Psoas muscle (tissue), 8 donors: ENCODE measurements around the gene FEM1C. TPM values are rescaled to one million over a fixed set of nuclear protein-coding genes. Genes with fewer than 3 reads are reported as not detected.

Experiments
- ATAC-seq, 4 donors: fragments of 200-7000 bp; cut with Tn5 transposase; one replicate each; pipeline ENCODE4 v1.9.1; 2020; ENCODE audit warnings: moderate library complexity in 3 of 4, mild to moderate bottlenecking in 2 of 4
- DNase-seq, 2 donors: peaks; one replicate each; pipeline ENCODE4 v3.0.0-alpha.2; 2020
- H3K27ac ChIP-seq: fragments of 200-600 bp; one replicate; pipeline ENCODE4 v1.8.0; 2022
- H3K27me3 ChIP-seq, 3 donors: fragments of 200-600 bp in 1 of 3; one replicate each; pipeline versions ENCODE4 v1.6.1 to v1.8.0; 2013 to 2022; ENCODE audit warnings: low read length in 2 of 3, mild to moderate bottlenecking in 2 of 3, moderate library complexity in 1 of 3; ENCODE audit not compliant: insufficient read depth in 3 of 3
- H3K36me3 ChIP-seq, 2 donors: fragments of 200-600 bp in 1 of 2; one replicate each; pipeline versions ENCODE4 v1.6.1 to v1.8.0; 2013 to 2022; ENCODE audit warnings: low read depth in 1 of 2, mild to moderate bottlenecking in 1 of 2, moderate library complexity in 1 of 2; ENCODE audit not compliant: insufficient read depth in 1 of 2
- H3K4me1 ChIP-seq: fragments of 200-600 bp; one replicate; pipeline ENCODE4 v1.8.0; 2022
- H3K4me3 ChIP-seq: fragments of 200-600 bp; one replicate; pipeline ENCODE4 v1.8.0; 2022; ENCODE audit warnings: mild to moderate bottlenecking
- H3K9me3 ChIP-seq: fragments of 200-600 bp; one replicate; pipeline ENCODE4 v1.8.0; 2022
- CTCF ChIP-seq: fragments of 200-600 bp; IDR thresholded peaks from one replicate; pipeline ENCODE4 v1.8.0; 2022; ENCODE audit warnings: antibody characterized with exemption
- WGBS, 3 donors: extraction: QIAGEN DNeasy Blood & Tissue Kit; methylation state at CpG; one replicate each; pipeline versions ENCODE4 v1.1.6 to v1.1.7; 2013; 5-methylcytosine and 5-hydroxymethylcytosine counted together
- intact Hi-C, 2 donors: fragments of 100-400 bp; cut with DNase I; formaldehyde crosslinking; loops; one replicate each; pipeline versions ENCODE4 v1.11.0 to v1.14.2; 2022
- polyA plus RNA-seq, 3 donors: library from polyadenylated mRNA; stranded (reverse); fragments of 200-250 nt; gene quantifications; one replicate each; pipeline ENCODE4 v1.2.3, GENCODE V29; 2013
- total RNA-seq, 4 donors: library from RNA; stranded (reverse); fragmentation: NEBNext Ultra II Directional in 2 of 4; extraction: Animal tissue kit (Norgen Biotek cat#: 25700) in 2 of 4; gene quantifications; one replicate each; pipeline versions ENCODE4 v1.2.1 to v1.2.4, GENCODE V29; 2021 to 2023
- donor health status: healthy with polysubstance abuse.
- donor health status: DM: no; HTN: no; CAD: no; lungs with moderate emphysema.
- donor health status: Bipolar disorder and iron deficiency.
- donor health status: healthy.
- donor health status: DM: yes; HTN: yes; CAD: no.
- donor health status: DM: no; HTN: no; CAD: no.
- donor health status: DM: no; HTN: no; CAD: no.
- donor health status: DM: yes; HTN: yes; CAD: no.

FEM1C gene
- total and polyA plus RNA-seq, 7 donors: 9.1 to 44.5 (median 26.0) TPM

- intact Hi-C loops: no loop called here
- H3K27me3 ChIP-seq: no peaks in the 10 kb centered on the region
- TF ChIP-seq CTCF: no peak
- DNase-seq (no peak), ATAC-seq (no peak)
- 0% methylated on average over 1 of the region's 1 CpG for WGBS, 3 donors
- no peak overlapping the region for H3K4me3 ChIP-seq
- H3K36me3 ChIP-seq: no peaks in the 10 kb centered on the region
- no peaks in the 10 kb centered on the region for H3K9me3 ChIP-seq
- peaks cover 11% of the 10 kb centered on the region for H3K4me1 ChIP-seq
- no peak overlapping the region for H3K27ac ChIP-seq
These were observed 34.4 kb downstream of the FEM1C start for GRCh38 chr5:115510145-115510645.

- Histone ChIP-seq H3K4me3 (no peak overlapping the region), H3K27me3 (no peaks in the 10 kb centered on the region), H3K9me3 (no peaks in the 10 kb centered on the region), H3K36me3 (no peaks in the 10 kb centered on the region), H3K27ac (no peak overlapping the region), H3K4me1 (peaks cover 11% of the 10 kb centered on the region)
- ATAC-seq (peak in 1 of 4 donors; percentile 52), DNase-seq (no peak)
- no peak for TF ChIP-seq CTCF
- 52 to 63% (median 53%) methylated on average over 2 of the region's 2 CpGs for WGBS, 3 donors
- intact Hi-C loops: no loop called here
These were observed 35.0 kb downstream of the FEM1C start for GRCh38 chr5:115509547-115509946.

- no peak for ATAC-seq
- DNase-seq: no peak
- no peak for TF ChIP-seq CTCF
- intact Hi-C loops: no loop called here
- Histone ChIP-seq H3K9me3 (no peaks in the 10 kb centered on the region), H3K27ac (no peak overlapping the region), H3K36me3 (no peaks in the 10 kb centered on the region), H3K4me1 (peaks cover 11% of the 10 kb centered on the region), H3K4me3 (no peak overlapping the region), H3K27me3 (no peaks in the 10 kb centered on the region)
- WGBS, 3 donors: 68 to 81% (median 75%) methylated on average over 2 of the region's 2 CpGs
These were observed 36.9 kb downstream of the FEM1C start for GRCh38 chr5:115507681-115508080.

GRCh38 chr5:115503420-115503819 lies 41.2 kb downstream of the FEM1C start:
- no peak for TF ChIP-seq CTCF
- Histone ChIP-seq H3K4me1 (peaks cover 8% of the 10 kb centered on the region), H3K27ac (no peak overlapping the region), H3K4me3 (no peak overlapping the region), H3K36me3 (no peaks in the 10 kb centered on the region), H3K27me3 (no peaks in the 10 kb centered on the region), H3K9me3 (no peaks in the 10 kb centered on the region)
- ATAC-seq (no peak), DNase-seq (no peak)
- WGBS, 3 donors: 92 to 100% (median 100%) methylated on average over 1 of the region's 1 CpG
- intact Hi-C loops: no loop called here
